Panc1 (cell line): ENCODE measurements around the gene PAK4. TPM values are rescaled to one million over a fixed set of nuclear protein-coding genes. Genes with fewer than 3 reads are reported as not detected.
A peak's percentile ranks its signal among the peaks of the same experiment; 100 is the strongest.

Source experiments
- ATAC-seq: fragments of 200-7000 bp; cut with Tn5 transposase; 2 replicates; pipeline ENCODE4 v1.9.1; 2020; ENCODE audit warnings: mild to moderate bottlenecking, moderate library complexity
- BruUV-seq: library from RNA; stranded (reverse); fragments of 400-500 nt; replicated peaks from 2 replicates; lab custom pipeline; 2021; lab: Mats Ljungman, UMichigan
- CTCF ChIA-PET: fragments of 300-600 bp; sonication (Branson Sonifier 250); formaldehyde crosslinking; loops from one replicate; lab custom pipeline; 2022; ENCODE audit warnings: antibody characterized with exemption; lab: Charles Lee
- POLR2A ChIA-PET: fragments of 300-600 bp; sonication (Branson Sonifier 250); formaldehyde crosslinking; loops from one replicate; lab custom pipeline; 2022; ENCODE audit warnings: antibody characterized with exemption; lab: Charles Lee
- DNase-seq: peaks from one replicate; pipeline ENCODE4 v3.0.0-alpha.2; 2010; ENCODE audit warnings: low read depth, low spot score
- H3K27ac ChIP-seq: 2 replicates; pipeline ENCODE4 v1.5.1; 2011; ENCODE audit warnings: mild to moderate bottlenecking, low read length, inconsistent platforms
- H3K27me3 ChIP-seq: fragments of 200-500 bp; sonication (Bioruptor generic); 2 replicates; pipeline ENCODE4 v1.6.0; 2014; ENCODE audit warnings: low read length, inconsistent platforms; ENCODE audit not compliant: control insufficient read depth, insufficient read depth
- H3K36me3 ChIP-seq: fragments of 200-500 bp; sonication (Bioruptor generic); 2 replicates; pipeline ENCODE4 v1.5.1; 2014; ENCODE audit warnings: inconsistent platforms, mild to moderate bottlenecking, low read length, moderate library complexity; ENCODE audit not compliant: control insufficient read depth, insufficient read depth
- H3K4me1 ChIP-seq: 2 replicates; pipeline ENCODE4 v1.5.1; 2011; ENCODE audit warnings: inconsistent platforms, mild to moderate bottlenecking, low read length, moderate library complexity; ENCODE audit not compliant: control insufficient read depth, insufficient read depth
- H3K4me3 ChIP-seq, 2 experiments: 2 replicates each; pipeline ENCODE4 v1.5.1; 2011 to 2012; ENCODE audit warnings: low read depth in 2 of 2, low read length in 2 of 2, mild to moderate bottlenecking in 2 of 2, inconsistent platforms in 1 of 2, moderate library complexity in 1 of 2
- H3K9me3 ChIP-seq: fragments of 200-500 bp; sonication (Bioruptor generic); 2 replicates; pipeline ENCODE4 v1.5.1; 2014; ENCODE audit warnings: low read depth, mild to moderate bottlenecking, inconsistent platforms, low read length, moderate library complexity; ENCODE audit not compliant: control insufficient read depth, insufficient read depth
- CTCF ChIP-seq: fragments of 450-650 bp; IDR thresholded peaks from 2 replicates; pipeline ENCODE4 v1.5.1; 2017; ENCODE audit warnings: mild to moderate bottlenecking
- POLR2AphosphoS5 ChIP-seq: IDR thresholded peaks from 2 replicates; pipeline ENCODE4 v1.6.1; 2012; ENCODE audit warnings: mild to moderate bottlenecking, low read depth, low read length, moderate library complexity
- REST ChIP-seq, 2 experiments: IDR thresholded peaks; 2 replicates each; pipeline ENCODE4 v1.6.1; 2011 to 2012; ENCODE audit warnings: low read depth in 2 of 2, control low read depth in 1 of 2, low read length in 1 of 2, mild to moderate bottlenecking in 1 of 2, moderate library complexity in 1 of 2; ENCODE audit not compliant: insufficient read depth in 1 of 2
- SIN3A ChIP-seq: IDR thresholded peaks from 2 replicates; pipeline ENCODE4 v1.6.1; 2012; ENCODE audit warnings: low read depth, mild to moderate bottlenecking, low read length, moderate library complexity, borderline replicate concordance; ENCODE audit not compliant: insufficient read depth
- TCF7L2 ChIP-seq: IDR thresholded peaks from 2 replicates; pipeline ENCODE4 v1.6.1; 2011; ENCODE audit warnings: mild to moderate bottlenecking, low read depth, low read length, inconsistent platforms
- in situ Hi-C: cut with HindIII; loops from 2 replicates; pipeline ENCODE4 v1.10.0; 2016; ENCODE audit warnings: low sequenced_read_pairs, low pct_unique_long_range_greater_than_20kb
- intact Hi-C: fragments of 100-400 bp; cut with micrococcal nuclease; formaldehyde crosslinking; loops from one replicate; pipeline ENCODE4 v1.10.0; 2022; ENCODE audit not compliant: unreplicated experiment
- total RNA-seq: library from RNA; stranded (reverse); gene quantifications from one replicate; pipeline ENCODE4 v1.2.1, GENCODE V29; 2021; ENCODE audit not compliant: unreplicated experiment

PAK4 gene
- total RNA-seq, 1 experiment from 2014 or later: 311 TPM

- DNase-seq (no peak), ATAC-seq (peak; percentile 9; the same call in 1 of the 2 replicates)
- intact Hi-C loops (no loop called here), in situ Hi-C loops (loop anchor here (10.0 kb wide), 1 partner anchor 57 kb away; no protein-coding TSS in a partner anchor)
- Histone ChIP-seq H3K4me3 (no peak overlapping the region), H3K27me3 (no peaks in the 10 kb centered on the region), H3K27ac (no peak overlapping the region), H3K36me3 (peaks cover 16% of the 10 kb centered on the region; the same call in 1 of the 2 replicates), H3K9me3 (no peaks in the 10 kb centered on the region), H3K4me1 (peaks cover 20% of the 10 kb centered on the region)
- TF ChIP-seq TCF7L2 (no peak), CTCF (no peak), SIN3A (no peak), REST (IDR thresholded peaks at IDR 0.05; ENCODE audit: insufficient read depth in 1 of 2, low read depth in 2 of 2, low read length in 1 of 2) (no peak), POLR2AphosphoS5 (no peak)
- BruUV-seq: no TSS peak
- ChIA-PET POLR2A (no interaction called here), CTCF (interaction anchor here (0.6 to 0.7 kb wide), 2 partner anchors 109 to 584 kb away, joined by 6 to 10 read pairs; no protein-coding TSS in a partner anchor)
Observed at GRCh38 chr19:39171479-39172465, 46.2 kb downstream of the PAK4 start.

GRCh38 chr19:39172700-39173501 is 47.3 kb downstream of the PAK4 start:
- Histone ChIP-seq H3K4me1 (peaks cover 12% of the 10 kb centered on the region), H3K27ac (no peak overlapping the region), H3K36me3 (peaks cover 24% of the 10 kb centered on the region; the same call in 1 of the 2 replicates), H3K27me3 (no peaks in the 10 kb centered on the region), H3K4me3 (no peak overlapping the region), H3K9me3 (no peaks in the 10 kb centered on the region)
- TF ChIP-seq CTCF: no peak
- ATAC-seq: no peak
- intact Hi-C loops (no loop called here), in situ Hi-C loops (loop anchor here (10.0 kb wide), 1 partner anchor 58 kb away; no protein-coding TSS in a partner anchor)
- TSS peak; percentile 44 for BruUV-seq
- ChIA-PET CTCF (interaction anchor here (1.6 kb wide), 1 partner anchor 121 kb away, joined by 4 read pairs; no protein-coding TSS in a partner anchor), POLR2A (interaction anchor here (0.6 to 0.7 kb wide), 2 partner anchors 36 to 624 kb away, joined by 6 to 21 read pairs; no protein-coding TSS in a partner anchor)
- no peak for DNase-seq
